Lower leg skin (tissue), 4 donors: ENCODE results near the gene LCN12. TPM values are rescaled to one million over a fixed set of nuclear protein-coding genes. Genes with fewer than 3 reads are reported as not detected.

ENCODE experiments used
- DNase-seq, 2 donors: peaks; one replicate each; pipeline ENCODE4 v3.0.0-alpha.2; 2019; ENCODE audit warnings: low spot score in 2 of 2
- H3K4me3 ChIP-seq: fragments of 200-600 bp; sonication (generic); 2 replicates; pipeline ENCODE4 v1.5.1; 2017; ENCODE audit warnings: mild to moderate bottlenecking, low read depth; ENCODE audit not compliant: poor library complexity, severe bottlenecking
- POLR2A ChIP-seq, 2 donors: fragments of 450-650 bp; IDR thresholded peaks; one replicate each; pipeline ENCODE4 v1.6.1; 2016 to 2017; ENCODE audit warnings: antibody characterized with exemption in 2 of 2, mild to moderate bottlenecking in 1 of 2, moderate library complexity in 1 of 2
- WGBS, 2 donors: methylation state at CpG; one replicate each; pipeline ENCODE4 v1.1.5; 2018; 5-methylcytosine and 5-hydroxymethylcytosine counted together
- intact Hi-C: fragments of 100-400 bp; cut with DNase I; formaldehyde crosslinking; loops from one replicate; pipeline ENCODE4 v1.15.0; 2023; ENCODE audit warnings: low total_unique reads
- total RNA-seq, 4 donors: library from RNA; depleted of rRNA; stranded (reverse); fragments of >200 nt; gene quantifications; one replicate each; pipeline ENCODE4 v1.1.0, GENCODE V29; 2016
- TF ChIP-seq, protein P1 (sequence below), 3 donors: fragments of 450-650 bp; IDR thresholded peaks; one replicate each; pipeline ENCODE4 v1.5.1; 2016; ENCODE audit warnings: antibody characterized with exemption in 3 of 3, mild to moderate bottlenecking in 3 of 3, moderate library complexity in 2 of 3

Gene LCN12
- total RNA-seq, 4 donors from 2014 or later: not detected

DNA sequence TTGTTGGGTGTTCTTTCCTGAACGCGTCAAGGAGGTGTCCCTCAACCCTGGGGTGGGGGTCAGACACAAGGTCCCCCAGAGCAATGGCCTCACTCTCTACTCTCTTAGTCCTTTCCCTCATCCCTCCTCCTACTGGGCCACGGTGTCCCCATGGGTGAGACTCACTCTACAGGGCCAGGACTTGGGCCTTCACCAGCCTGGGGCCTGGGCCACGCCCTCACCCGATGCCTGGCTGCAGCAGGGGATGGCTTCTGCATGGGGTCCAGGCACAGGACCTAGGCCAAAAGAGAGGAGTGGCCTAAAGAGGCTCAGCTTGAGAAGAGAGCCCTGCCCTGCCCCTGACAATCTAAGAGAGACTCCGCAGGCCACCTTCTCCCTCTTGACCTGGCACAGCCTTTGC is 5.8 kb downstream of the LCN12 start:
- no peak for DNase-seq
- 92 to 94% methylated on average over 6 of the region's 6 CpGs for WGBS, 2 donors
- no peak for TF ChIP-seq POLR2A (IDR thresholded peaks at IDR 0.05)
- TF ChIP-seq, protein P1, sequence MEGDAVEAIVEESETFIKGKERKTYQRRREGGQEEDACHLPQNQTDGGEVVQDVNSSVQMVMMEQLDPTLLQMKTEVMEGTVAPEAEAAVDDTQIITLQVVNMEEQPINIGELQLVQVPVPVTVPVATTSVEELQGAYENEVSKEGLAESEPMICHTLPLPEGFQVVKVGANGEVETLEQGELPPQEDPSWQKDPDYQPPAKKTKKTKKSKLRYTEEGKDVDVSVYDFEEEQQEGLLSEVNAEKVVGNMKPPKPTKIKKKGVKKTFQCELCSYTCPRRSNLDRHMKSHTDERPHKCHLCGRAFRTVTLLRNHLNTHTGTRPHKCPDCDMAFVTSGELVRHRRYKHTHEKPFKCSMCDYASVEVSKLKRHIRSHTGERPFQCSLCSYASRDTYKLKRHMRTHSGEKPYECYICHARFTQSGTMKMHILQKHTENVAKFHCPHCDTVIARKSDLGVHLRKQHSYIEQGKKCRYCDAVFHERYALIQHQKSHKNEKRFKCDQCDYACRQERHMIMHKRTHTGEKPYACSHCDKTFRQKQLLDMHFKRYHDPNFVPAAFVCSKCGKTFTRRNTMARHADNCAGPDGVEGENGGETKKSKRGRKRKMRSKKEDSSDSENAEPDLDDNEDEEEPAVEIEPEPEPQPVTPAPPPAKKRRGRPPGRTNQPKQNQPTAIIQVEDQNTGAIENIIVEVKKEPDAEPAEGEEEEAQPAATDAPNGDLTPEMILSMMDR (IDR thresholded peaks at IDR 0.05): no peak
- intact Hi-C loops: no loop called here
- no peak overlapping the region for H3K4me3 ChIP-seq

DNA sequence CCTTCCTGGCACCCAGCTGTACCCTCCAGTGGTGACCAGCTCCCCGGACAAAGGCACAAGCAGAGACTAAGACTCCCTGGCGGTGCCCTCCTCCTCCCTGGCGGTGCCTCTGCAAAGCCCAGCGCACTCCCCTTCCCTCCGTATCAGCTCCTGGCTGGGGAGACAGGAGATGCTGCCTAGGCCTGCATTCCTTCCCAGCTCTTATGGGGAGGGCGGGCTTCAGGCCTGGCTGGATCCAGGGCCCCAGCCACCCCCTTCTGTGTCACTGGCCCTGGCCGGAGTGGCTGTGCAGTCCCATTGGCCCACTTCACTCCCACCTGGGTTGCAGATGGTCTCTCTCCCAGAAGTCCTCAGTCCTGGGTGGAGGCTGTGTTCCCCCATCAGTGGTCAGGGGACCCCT is 6.4 kb downstream of the LCN12 start:
- no peak for DNase-seq
- intact Hi-C loops: no loop called here
- no peak overlapping the region for H3K4me3 ChIP-seq
- TF ChIP-seq, protein P1 (IDR thresholded peaks at IDR 0.05): no peak
- no peak for TF ChIP-seq POLR2A (IDR thresholded peaks at IDR 0.05)
- 87 to 96% methylated on average over 5 to 7 of the region's 7 CpGs for WGBS, 2 donors

DNA sequence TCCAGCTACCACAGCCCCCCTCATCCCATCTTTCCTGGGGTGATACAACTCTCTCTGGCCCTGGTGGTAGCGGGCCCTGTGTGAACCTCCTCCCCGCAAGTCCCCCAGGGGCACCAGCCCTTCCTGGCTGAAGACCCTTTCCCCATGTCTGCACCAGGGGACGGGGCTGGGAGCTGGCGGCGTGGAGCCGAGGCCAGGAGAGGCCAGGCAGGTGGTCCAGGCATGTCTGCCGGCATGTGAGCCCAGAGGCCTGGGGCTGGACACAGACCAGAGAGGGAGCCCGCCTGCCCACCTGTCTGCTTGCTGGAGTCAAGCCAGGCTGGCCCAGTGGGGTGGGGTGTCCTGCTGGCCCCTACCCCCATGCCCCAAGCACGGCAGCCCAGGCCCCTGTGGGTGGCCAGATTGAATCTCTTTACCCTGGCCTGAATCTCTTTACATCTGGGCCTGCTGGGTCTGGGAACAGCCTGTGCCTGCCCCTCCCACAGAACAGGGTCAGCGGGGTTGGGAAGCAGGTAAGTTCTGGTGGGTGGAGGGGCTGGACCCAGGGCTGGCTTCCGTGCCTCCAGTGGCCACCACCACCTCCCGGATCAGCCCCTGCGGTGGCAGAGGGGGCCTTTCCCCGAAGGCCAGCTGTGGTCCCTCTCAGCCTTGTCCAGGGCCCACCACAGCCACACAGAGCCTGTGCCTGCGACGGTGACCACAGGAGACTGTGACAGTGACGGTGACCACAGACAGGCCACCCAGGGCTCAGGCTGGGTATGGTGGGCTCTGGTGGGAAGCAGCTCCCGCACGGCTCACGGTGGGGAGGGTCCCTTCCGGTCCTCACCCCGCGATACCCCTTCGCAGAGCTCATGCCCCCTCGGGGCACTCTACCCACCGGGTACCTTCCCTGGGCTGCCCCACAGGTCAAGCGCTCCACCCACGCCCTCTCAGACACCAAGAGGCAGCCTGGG is 7.1 kb downstream of the LCN12 start:
- H3K4me3 ChIP-seq: no peak overlapping the region
- DNase-seq: no peak
- intact Hi-C loops: no loop called here
- WGBS, 2 donors: 82 to 92% methylated on average over 12 to 24 of the region's 28 CpGs
- no peak for TF ChIP-seq POLR2A (IDR thresholded peaks at IDR 0.05)
- TF ChIP-seq, protein P1 (IDR thresholded peaks at IDR 0.05): no peak

DNA sequence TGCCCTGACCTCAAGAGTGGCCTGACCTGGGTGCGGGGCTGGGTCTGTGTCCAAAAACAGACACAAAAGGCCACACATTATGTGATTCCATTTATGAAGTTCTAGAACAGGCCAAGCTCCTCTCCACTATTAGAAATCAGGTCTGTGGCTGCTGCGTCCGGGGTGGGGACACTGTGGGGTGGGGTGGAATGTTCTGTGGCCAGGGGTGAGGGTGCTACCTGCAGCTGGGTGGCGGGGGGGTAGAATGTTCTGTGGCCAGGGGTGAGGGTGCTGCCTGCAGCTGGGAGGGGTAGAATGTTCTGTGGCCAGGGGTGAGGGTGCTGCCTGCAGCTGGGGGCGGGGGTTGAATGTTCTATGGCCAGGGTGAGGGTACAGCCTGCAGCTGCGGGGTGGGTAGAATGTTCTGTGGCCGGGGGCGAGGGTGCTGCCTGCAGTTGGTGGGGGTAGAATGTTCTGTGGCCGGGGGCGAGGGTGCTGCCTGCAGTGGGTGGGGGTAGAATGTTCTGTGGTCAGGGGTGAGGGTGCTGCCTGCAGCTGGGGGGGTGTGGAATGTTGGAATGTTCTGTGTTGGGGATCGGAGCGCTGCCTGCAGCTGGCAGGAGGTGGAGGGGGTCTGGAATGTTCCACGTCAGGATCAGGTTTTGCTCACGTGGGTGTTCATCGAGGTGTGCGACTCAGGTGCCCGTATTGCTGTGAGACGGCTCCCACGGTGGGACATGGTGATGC is 8.3 kb downstream of the LCN12 start:
- H3K4me3 ChIP-seq: no peak overlapping the region
- DNase-seq: no peak
- intact Hi-C loops: no loop called here
- WGBS, 2 donors: 69 to 90% methylated on average over 19 of the region's 19 CpGs
- TF ChIP-seq, protein P1 (IDR thresholded peaks at IDR 0.05): no peak
- no peak for TF ChIP-seq POLR2A (IDR thresholded peaks at IDR 0.05)

DNA sequence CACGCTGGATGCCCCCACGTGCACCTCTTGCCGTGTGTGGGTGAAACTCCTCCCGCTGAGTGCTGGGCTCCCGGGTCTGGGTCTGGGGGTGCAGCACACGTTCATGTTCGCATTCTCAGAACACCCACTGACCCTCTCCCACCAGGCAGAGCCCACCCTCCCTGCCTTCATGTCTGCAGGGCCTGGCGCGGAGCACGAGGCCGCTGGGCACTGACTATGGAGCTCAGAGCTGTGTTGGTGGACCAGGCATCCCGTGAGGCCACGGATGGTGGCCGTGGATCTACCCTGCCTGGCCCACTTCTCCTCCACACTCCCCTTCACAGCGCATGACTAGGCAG is 8.8 kb downstream of the LCN12 start:
- intact Hi-C loops: no loop called here
- TF ChIP-seq, protein P1 (IDR thresholded peaks at IDR 0.05): no peak
- no peak for TF ChIP-seq POLR2A (IDR thresholded peaks at IDR 0.05)
- no peak overlapping the region for H3K4me3 ChIP-seq
- DNase-seq: no peak
- WGBS, 2 donors: 69 to 76% methylated on average over 5 to 10 of the region's 15 CpGs
